HEK293 (cell line): ENCODE data around the gene GHITM.

ENCODE experiments used
- CTCF ChIA-PET: fragments of 350-600 bp; formaldehyde crosslinking; extraction: SDS; loops from one replicate; lab custom pipeline; 2021; ENCODE audit warnings: antibody characterized with exemption; lab: Yijun Ruan, JAX
- POLR2A ChIA-PET: fragments of 300-600 bp; formaldehyde crosslinking; extraction: SDS; loops from one replicate; lab custom pipeline; 2020; ENCODE audit warnings: antibody characterized with exemption, inconsistent platforms; lab: Yijun Ruan, JAX
- H3K27ac ChIP-seq: fragments of 200-500 bp; sonication (Bioruptor generic); 2 replicates; pipeline ENCODE4 v1.5.1; 2014; ENCODE audit warnings: low read depth, low read length, control low read depth, inconsistent platforms; ENCODE audit errors: extremely low read depth
- H3K36me3 ChIP-seq, 2 experiments: fragments of 200-500 bp in 1 of 2; sonication (Bioruptor generic) in 1 of 2; 1 replicate in 1 of 2; 2 replicates in 1 of 2; pipeline ENCODE4 v1.5.1; 2014 to 2017; ENCODE audit warnings: inconsistent platforms in 2 of 2, low read length in 2 of 2; ENCODE audit not compliant: control insufficient read depth in 2 of 2, insufficient read depth in 1 of 2
- H3K4me1 ChIP-seq: fragments of 200-500 bp; sonication (Bioruptor generic); 2 replicates; pipeline ENCODE4 v1.5.1; 2014; ENCODE audit warnings: mild to moderate bottlenecking, low read length, inconsistent platforms; ENCODE audit not compliant: control insufficient read depth, insufficient read depth
- H3K4me3 ChIP-seq: 2 replicates; pipeline ENCODE4 v1.5.1; 2011; ENCODE audit warnings: low read depth, mild to moderate bottlenecking, control low read depth, low read length, moderate library complexity
- H3K9me3 ChIP-seq: fragments of 200-500 bp; sonication (Bioruptor generic); 2 replicates; pipeline ENCODE4 v1.5.1; 2014; ENCODE audit warnings: low read depth, low read length, inconsistent platforms; ENCODE audit not compliant: control insufficient read depth, insufficient read depth
- BCL11A ChIP-seq: fragments of 450-650 bp; formaldehyde crosslinking; IDR thresholded peaks from 2 replicates; pipeline ENCODE4 v1.5.1; 2016; ENCODE audit warnings: low read depth, missing biosample characterization, missing genetic modification characterization
- MZF1 ChIP-seq: fragments of 450-650 bp; formaldehyde crosslinking; IDR thresholded peaks from 2 replicates; pipeline ENCODE4 v1.5.1; 2017; ENCODE audit warnings: missing biosample characterization, missing genetic modification characterization, borderline replicate concordance
- SCRT2 ChIP-seq: fragments of 450-650 bp; formaldehyde crosslinking; IDR thresholded peaks from 2 replicates; pipeline ENCODE4 v1.5.1; 2016; ENCODE audit warnings: missing biosample characterization, missing genetic modification characterization
- YY1 ChIP-seq: fragments of 450-650 bp; formaldehyde crosslinking; IDR thresholded peaks from 2 replicates; pipeline ENCODE4 v1.5.1; 2018; ENCODE audit warnings: missing biosample characterization, missing genetic modification characterization
- ZBTB8A ChIP-seq: fragments of 450-650 bp; formaldehyde crosslinking; IDR thresholded peaks from 2 replicates; pipeline ENCODE4 v1.5.1; 2016; ENCODE audit warnings: missing biosample characterization, missing genetic modification characterization
- ZIC2 ChIP-seq: fragments of 450-650 bp; formaldehyde crosslinking; IDR thresholded peaks from 2 replicates; pipeline ENCODE4 v1.5.1; 2016; ENCODE audit warnings: missing biosample characterization, missing genetic modification characterization
- ZNF132 ChIP-seq: fragments of 450-650 bp; formaldehyde crosslinking; IDR thresholded peaks from 2 replicates; pipeline ENCODE4 v1.5.1; 2017; ENCODE audit warnings: missing biosample characterization, missing genetic modification characterization, borderline replicate concordance
- ZNF266 ChIP-seq: fragments of 450-650 bp; formaldehyde crosslinking; IDR thresholded peaks from 2 replicates; pipeline ENCODE4 v1.5.1; 2016; ENCODE audit warnings: missing biosample characterization, missing genetic modification characterization, low read depth
- ZNF292 ChIP-seq: fragments of 450-650 bp; formaldehyde crosslinking; IDR thresholded peaks from 2 replicates; pipeline ENCODE4 v1.5.1; 2016; ENCODE audit warnings: low read depth, missing biosample characterization, missing genetic modification characterization, borderline replicate concordance
- ZNF521 ChIP-seq: fragments of 450-650 bp; formaldehyde crosslinking; IDR thresholded peaks from 2 replicates; pipeline ENCODE4 v1.5.1; 2017; ENCODE audit warnings: missing biosample characterization, mild to moderate bottlenecking, missing genetic modification characterization
- ZNF596 ChIP-seq: fragments of 450-650 bp; IDR thresholded peaks from 2 replicates; pipeline ENCODE4 v1.5.0; 2018; ENCODE audit warnings: missing biosample characterization, mild to moderate bottlenecking, missing genetic modification characterization, moderate library complexity
- ZSCAN23 ChIP-seq: fragments of 450-650 bp; formaldehyde crosslinking; IDR thresholded peaks from 2 replicates; pipeline ENCODE4 v1.5.1; 2016; ENCODE audit warnings: missing biosample characterization, missing genetic modification characterization
- ZXDB ChIP-seq: fragments of 450-650 bp; formaldehyde crosslinking; IDR thresholded peaks from 2 replicates; pipeline ENCODE4 v1.5.1; 2016; ENCODE audit warnings: missing biosample characterization, missing genetic modification characterization
- TF ChIP-seq, protein P1 (sequence below): fragments of 450-650 bp; formaldehyde crosslinking; optimal IDR thresholded peaks from 2 replicates; pipeline ENCODE3; 2016; ENCODE audit warnings: missing biosample characterization, mild to moderate bottlenecking, missing genetic modification characterization
- TF ChIP-seq, protein P2 (sequence below): fragments of 450-650 bp; formaldehyde crosslinking; IDR thresholded peaks from 2 replicates; pipeline ENCODE4 v1.5.1; 2016; ENCODE audit warnings: missing biosample characterization, missing genetic modification characterization, borderline replicate concordance
- TF ChIP-seq, protein P3 (sequence below): fragments of 450-650 bp; formaldehyde crosslinking; IDR thresholded peaks from 2 replicates; pipeline ENCODE4 v1.5.1; 2017; ENCODE audit warnings: missing biosample characterization, missing genetic modification characterization
- TF ChIP-seq, protein P4 (sequence below): fragments of 450-650 bp; formaldehyde crosslinking; IDR thresholded peaks from 2 replicates; pipeline ENCODE4 v1.5.1; 2016; ENCODE audit warnings: missing biosample characterization, missing genetic modification characterization

The GHITM gene

DNA sequence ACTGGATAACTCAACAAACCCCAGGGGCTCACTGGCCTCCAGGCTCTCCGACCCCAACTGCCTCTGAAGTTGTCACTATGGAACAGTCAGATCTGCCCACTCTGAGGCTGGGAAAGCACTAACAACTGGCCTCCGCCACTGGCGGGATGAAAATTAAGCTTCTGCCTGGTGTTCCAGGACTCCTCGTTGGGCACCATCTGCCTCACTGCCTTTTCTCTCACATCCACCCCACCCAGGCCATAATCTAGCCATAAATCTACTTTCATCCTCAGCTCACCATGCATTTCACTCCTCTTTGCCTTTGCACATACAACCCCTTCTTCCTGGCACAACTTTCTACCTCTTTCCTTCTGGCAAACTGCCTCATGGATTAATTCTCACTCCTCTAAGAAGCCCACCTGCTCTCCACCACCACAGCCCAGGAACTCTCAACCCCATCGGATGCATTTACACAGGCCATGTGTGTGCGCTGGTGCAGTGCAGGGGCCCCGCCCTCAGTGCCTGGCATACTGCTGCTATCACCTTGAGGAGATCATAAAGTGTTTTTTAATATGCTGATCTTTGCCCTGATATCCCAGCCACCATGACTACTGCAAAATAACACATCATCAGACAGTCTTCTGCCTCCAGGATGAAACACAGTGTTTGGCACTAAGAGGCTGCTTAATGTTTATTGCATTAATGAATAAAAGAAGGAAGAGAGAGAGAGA, 59.1 kb downstream of the GHITM start (continued):
- TF ChIP-seq, protein P1, sequence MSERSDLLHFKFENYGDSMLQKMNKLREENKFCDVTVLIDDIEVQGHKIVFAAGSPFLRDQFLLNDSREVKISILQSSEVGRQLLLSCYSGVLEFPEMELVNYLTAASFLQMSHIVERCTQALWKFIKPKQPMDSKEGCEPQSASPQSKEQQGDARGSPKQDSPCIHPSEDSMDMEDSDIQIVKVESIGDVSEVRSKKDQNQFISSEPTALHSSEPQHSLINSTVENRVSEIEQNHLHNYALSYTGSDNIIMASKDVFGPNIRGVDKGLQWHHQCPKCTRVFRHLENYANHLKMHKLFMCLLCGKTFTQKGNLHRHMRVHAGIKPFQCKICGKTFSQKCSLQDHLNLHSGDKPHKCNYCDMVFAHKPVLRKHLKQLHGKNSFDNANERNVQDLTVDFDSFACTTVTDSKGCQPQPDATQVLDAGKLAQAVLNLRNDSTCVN (tag by site-specific recombination), result no peak
- TF ChIP-seq YY1 (tag by site-specific recombination), result no peak
- TF ChIP-seq, protein P2, sequence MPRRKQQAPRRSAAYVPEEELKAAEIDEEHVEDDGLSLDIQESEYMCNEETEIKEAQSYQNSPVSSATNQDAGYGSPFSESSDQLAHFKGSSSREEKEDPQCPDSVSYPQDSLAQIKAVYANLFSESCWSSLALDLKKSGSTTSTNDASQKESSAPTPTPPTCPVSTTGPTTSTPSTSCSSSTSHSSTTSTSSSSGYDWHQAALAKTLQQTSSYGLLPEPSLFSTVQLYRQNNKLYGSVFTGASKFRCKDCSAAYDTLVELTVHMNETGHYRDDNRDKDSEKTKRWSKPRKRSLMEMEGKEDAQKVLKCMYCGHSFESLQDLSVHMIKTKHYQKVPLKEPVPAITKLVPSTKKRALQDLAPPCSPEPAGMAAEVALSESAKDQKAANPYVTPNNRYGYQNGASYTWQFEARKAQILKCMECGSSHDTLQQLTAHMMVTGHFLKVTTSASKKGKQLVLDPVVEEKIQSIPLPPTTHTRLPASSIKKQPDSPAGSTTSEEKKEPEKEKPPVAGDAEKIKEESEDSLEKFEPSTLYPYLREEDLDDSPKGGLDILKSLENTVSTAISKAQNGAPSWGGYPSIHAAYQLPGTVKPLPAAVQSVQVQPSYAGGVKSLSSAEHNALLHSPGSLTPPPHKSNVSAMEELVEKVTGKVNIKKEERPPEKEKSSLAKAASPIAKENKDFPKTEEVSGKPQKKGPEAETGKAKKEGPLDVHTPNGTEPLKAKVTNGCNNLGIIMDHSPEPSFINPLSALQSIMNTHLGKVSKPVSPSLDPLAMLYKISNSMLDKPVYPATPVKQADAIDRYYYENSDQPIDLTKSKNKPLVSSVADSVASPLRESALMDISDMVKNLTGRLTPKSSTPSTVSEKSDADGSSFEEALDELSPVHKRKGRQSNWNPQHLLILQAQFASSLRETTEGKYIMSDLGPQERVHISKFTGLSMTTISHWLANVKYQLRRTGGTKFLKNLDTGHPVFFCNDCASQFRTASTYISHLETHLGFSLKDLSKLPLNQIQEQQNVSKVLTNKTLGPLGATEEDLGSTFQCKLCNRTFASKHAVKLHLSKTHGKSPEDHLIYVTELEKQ, result no peak
- TF ChIP-seq BCL11A (tag by site-specific recombination), result no peak
- no peak for TF ChIP-seq ZIC2 (tag by site-specific recombination)

DNA sequence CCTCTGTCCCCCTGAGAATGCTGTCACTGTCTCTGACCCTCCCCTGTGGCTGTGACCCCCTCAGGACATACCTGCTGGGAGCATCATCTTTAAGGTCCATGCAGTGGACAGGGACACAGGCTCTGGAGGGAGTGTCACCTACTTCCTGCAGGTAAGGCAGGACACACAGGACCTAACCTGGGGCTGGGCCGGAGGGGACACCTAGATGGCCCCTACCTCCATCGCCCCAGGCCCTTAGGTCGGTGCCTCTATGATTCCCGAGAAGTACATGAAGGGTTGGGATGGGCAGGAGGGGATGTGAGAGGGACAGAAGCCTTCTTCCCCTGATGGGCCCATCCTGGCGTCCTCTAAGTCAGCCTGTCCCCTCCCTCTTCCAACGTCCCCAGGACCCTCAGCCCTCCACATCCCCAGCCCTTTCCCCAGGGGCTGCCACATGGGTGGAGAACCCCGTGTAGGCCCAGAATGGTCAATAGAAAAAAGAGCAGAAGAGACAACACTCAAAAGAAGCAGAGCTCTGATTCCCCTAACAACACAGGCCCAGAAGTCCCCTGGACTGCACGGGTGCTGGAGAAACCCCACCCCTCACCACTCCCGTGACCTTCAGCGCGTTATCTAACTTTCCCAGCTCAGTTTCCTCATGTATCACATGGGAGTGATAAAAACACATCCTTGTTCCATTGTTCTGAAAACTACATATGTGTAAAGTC, 61.4 kb downstream of the GHITM start:
- H3K4me1 ChIP-seq, result peaks cover 4% of the 10 kb centered on the region
- ChIA-PET CTCF (interaction anchor here (0.6 to 0.8 kb wide), 2 partner anchors 56 to 63 kb away, joined by 3 read pairs; no protein-coding TSS in a partner anchor), POLR2A (no interaction called here)
- H3K27ac ChIP-seq, result no peak overlapping the region
- H3K4me3 ChIP-seq, result no peak overlapping the region
- H3K9me3 ChIP-seq, result no peaks in the 10 kb centered on the region
- TF ChIP-seq ZNF292 (no peak), ZXDB (no peak), ZNF266 (tag by site-specific recombination) (no peak), ZBTB8A (tag by site-specific recombination) (no peak), MZF1 (no peak), ZNF521 (tag by site-specific recombination) (no peak), SCRT2 (tag by site-specific recombination) (no peak), ZNF596 (tag by site-specific recombination) (no peak), ZSCAN23 (tag by site-specific recombination) (no peak), ZNF132 (tag by site-specific recombination) (no peak)
- TF ChIP-seq, protein P3, sequence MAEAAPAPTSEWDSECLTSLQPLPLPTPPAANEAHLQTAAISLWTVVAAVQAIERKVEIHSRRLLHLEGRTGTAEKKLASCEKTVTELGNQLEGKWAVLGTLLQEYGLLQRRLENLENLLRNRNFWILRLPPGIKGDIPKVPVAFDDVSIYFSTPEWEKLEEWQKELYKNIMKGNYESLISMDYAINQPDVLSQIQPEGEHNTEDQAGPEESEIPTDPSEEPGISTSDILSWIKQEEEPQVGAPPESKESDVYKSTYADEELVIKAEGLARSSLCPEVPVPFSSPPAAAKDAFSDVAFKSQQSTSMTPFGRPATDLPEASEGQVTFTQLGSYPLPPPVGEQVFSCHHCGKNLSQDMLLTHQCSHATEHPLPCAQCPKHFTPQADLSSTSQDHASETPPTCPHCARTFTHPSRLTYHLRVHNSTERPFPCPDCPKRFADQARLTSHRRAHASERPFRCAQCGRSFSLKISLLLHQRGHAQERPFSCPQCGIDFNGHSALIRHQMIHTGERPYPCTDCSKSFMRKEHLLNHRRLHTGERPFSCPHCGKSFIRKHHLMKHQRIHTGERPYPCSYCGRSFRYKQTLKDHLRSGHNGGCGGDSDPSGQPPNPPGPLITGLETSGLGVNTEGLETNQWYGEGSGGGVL, result no peak
- TF ChIP-seq, protein P4, sequence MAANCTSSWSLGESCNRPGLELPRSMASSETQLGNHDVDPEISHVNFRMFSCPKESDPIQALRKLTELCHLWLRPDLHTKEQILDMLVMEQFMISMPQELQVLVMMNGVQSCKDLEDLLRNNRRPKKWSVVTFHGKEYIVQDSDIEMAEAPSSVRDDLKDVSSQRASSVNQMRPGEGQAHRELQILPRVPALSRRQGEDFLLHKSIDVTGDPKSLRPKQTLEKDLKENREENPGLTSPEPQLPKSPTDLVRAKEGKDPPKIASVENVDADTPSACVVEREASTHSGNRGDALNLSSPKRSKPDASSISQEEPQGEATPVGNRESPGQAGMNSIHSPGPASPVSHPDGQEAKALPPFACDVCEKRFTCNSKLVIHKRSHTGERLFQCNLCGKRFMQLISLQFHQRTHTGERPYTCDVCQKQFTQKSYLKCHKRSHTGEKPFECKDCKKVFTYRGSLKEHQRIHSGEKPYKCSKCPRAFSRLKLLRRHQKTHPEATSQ (tag by site-specific recombination), result no peak
- H3K36me3 ChIP-seq, result no peaks in the 10 kb centered on the region
